GM12878 (cell line): ENCODE measurements around the gene FAM81B. TPM values are rescaled to one million over a fixed set of nuclear protein-coding genes. Genes with fewer than 3 reads are reported as not detected.

Experiments
- ATAC-seq: fragments of 200-7000 bp; cut with Tn5 transposase; 3 replicates; pipeline ENCODE4 v1.9.1; 2020; ENCODE audit warnings: mild to moderate bottlenecking, moderate library complexity
- BruUV-seq: library from RNA; stranded (reverse); fragments of 400-500 nt; replicated peaks from 2 replicates; lab custom pipeline; 2021; lab: Mats Ljungman, UMichigan
- CTCF ChIA-PET: fragments of 300-600 bp; sonication (Branson Sonifier 250); formaldehyde crosslinking; extraction: SDS; loops from one replicate; lab custom pipeline; 2021; ENCODE audit warnings: inconsistent platforms; lab: Yijun Ruan, JAX
- POLR2A ChIA-PET: fragments of 350-600 bp; formaldehyde crosslinking; extraction: SDS; loops from one replicate; lab custom pipeline; 2021; ENCODE audit warnings: inconsistent platforms; lab: Charles Lee
- RAD21 ChIA-PET: fragments of 300-600 bp; sonication (Branson Sonifier 250); formaldehyde crosslinking; loops from one replicate; lab custom pipeline; 2023; ENCODE audit warnings: antibody characterized with exemption; ENCODE audit not compliant: unreplicated experiment; lab: Charles Lee
- SMC1A ChIA-PET: fragments of 300-600 bp; sonication (Branson Sonifier 250); formaldehyde crosslinking; loops from one replicate; lab custom pipeline; 2023; ENCODE audit not compliant: unreplicated experiment, uncharacterized antibody; lab: Charles Lee
- DNase-seq: peaks from one replicate; pipeline ENCODE4 v3.0.0-alpha.2; 2011; ENCODE audit warnings: low read depth, low spot score
- FAIRE-seq: peaks from 3 replicates; lab custom pipeline; 2011; peaks lifted over from hg19 to GRCh38; lab: Jason Lieb, UNC
- H2AFZ ChIP-seq: 2 replicates; pipeline ENCODE4 v1.6.0; 2011; ENCODE audit warnings: low read depth, low read length, control low read depth; ENCODE audit not compliant: control insufficient read depth
- H3K27ac ChIP-seq: 2 replicates; pipeline ENCODE4 v1.5.1; 2011; ENCODE audit warnings: control low read depth; ENCODE audit not compliant: control insufficient read depth, insufficient read depth
- H3K27me3 ChIP-seq, 2 experiments: replicated peaks in 1 of 2; 2 replicates each; pipeline versions ENCODE4 v1.6.0 to v1.6.1; 2011; ENCODE audit warnings: low read length in 1 of 2; ENCODE audit not compliant: control insufficient read depth in 2 of 2, insufficient read depth in 2 of 2
- H3K36me3 ChIP-seq, 2 experiments: 2 replicates each; pipeline ENCODE4 v1.5.1; 2011; ENCODE audit warnings: low read length in 1 of 2; ENCODE audit not compliant: control insufficient read depth in 2 of 2, insufficient read depth in 2 of 2
- H3K4me1 ChIP-seq: 2 replicates; pipeline ENCODE4 v1.6.1; 2011; ENCODE audit warnings: mild to moderate bottlenecking, low read length, moderate library complexity, mixed read lengths; ENCODE audit not compliant: control insufficient read depth, insufficient read depth
- H3K4me2 ChIP-seq: 2 replicates; pipeline ENCODE4 v1.6.0; 2011; ENCODE audit warnings: control low read depth; ENCODE audit not compliant: control insufficient read depth, insufficient read depth
- H3K4me3 ChIP-seq: fragments of 200-600 bp; sonication (generic); 2 replicates; pipeline ENCODE4 v1.5.1; 2016
- H3K79me2 ChIP-seq: 2 replicates; pipeline ENCODE4 v1.6.0; 2011; ENCODE audit warnings: low read length; ENCODE audit not compliant: control insufficient read depth, insufficient read depth
- H3K9ac ChIP-seq: 2 replicates; pipeline ENCODE4 v1.8.0; 2011; ENCODE audit warnings: low read length, control low read depth, mixed read lengths; ENCODE audit not compliant: control insufficient read depth, insufficient read depth
- H3K9me3 ChIP-seq: replicated peaks from 3 replicates; pipeline ENCODE4 v1.5.1; 2011; ENCODE audit warnings: mild to moderate bottlenecking, low read length; ENCODE audit not compliant: control insufficient read depth, insufficient read depth
- H4K20me1 ChIP-seq: 2 replicates; pipeline ENCODE4 v1.6.0; 2011; ENCODE audit not compliant: control insufficient read depth, insufficient read depth
- CTCF ChIP-seq, 3 experiments: IDR thresholded peaks in 2 of 3; conservative IDR thresholded peaks in 1 of 3; 2 replicates each; pipeline ENCODE4 v1.5.1; 2011; ENCODE audit warnings: low read depth in 3 of 3, low read length in 3 of 3, mild to moderate bottlenecking in 3 of 3, control low read depth in 2 of 3, moderate library complexity in 2 of 3, inconsistent platforms in 1 of 3, mixed read lengths in 1 of 3; ENCODE audit not compliant: control insufficient read depth in 2 of 3, insufficient read depth in 1 of 3; ENCODE audit errors: extremely low read depth in 1 of 3
- E2F4 ChIP-seq: IDR thresholded peaks from 2 replicates; pipeline ENCODE4 v1.6.1; 2012; ENCODE audit warnings: low read depth, low read length, improper control_type of control experiment
- FOS ChIP-seq: IDR thresholded peaks from 3 replicates; pipeline ENCODE4 v1.6.1; 2011; ENCODE audit warnings: borderline replicate concordance; ENCODE audit not compliant: insufficient read length; ENCODE audit errors: extremely low read depth
- KLF5 ChIP-seq: fragments of 450-650 bp; IDR thresholded peaks from 2 replicates; pipeline ENCODE4 v1.6.1; 2014; ENCODE audit warnings: mild to moderate bottlenecking; ENCODE audit not compliant: partially characterized antibody
- POLR2AphosphoS2 ChIP-seq: IDR thresholded peaks from 2 replicates; pipeline ENCODE4 v1.6.1; 2011; ENCODE audit warnings: low read depth, mild to moderate bottlenecking, low read length, improper control_type of control experiment, moderate library complexity
- PRDM15 ChIP-seq: fragments of 450-650 bp; formaldehyde crosslinking; IDR thresholded peaks from 2 replicates; pipeline ENCODE4 v1.4.0; 2020; ENCODE audit warnings: mild to moderate bottlenecking, moderate library complexity
- SPI1 ChIP-seq: IDR thresholded peaks from 2 replicates; pipeline ENCODE4 v1.6.1; 2011; ENCODE audit warnings: low read depth, mild to moderate bottlenecking, low read length, moderate library complexity, borderline replicate concordance; ENCODE audit not compliant: insufficient read depth
- ZBTB40 ChIP-seq: fragments of 450-650 bp; IDR thresholded peaks from 2 replicates; pipeline ENCODE4 v1.6.1; 2016; ENCODE audit warnings: mild to moderate bottlenecking, moderate library complexity, borderline replicate concordance
- WGBS: methylation state at CpG from one replicate; pipeline ENCODE4 v1.1.6; 2016; ENCODE audit warnings: low lambda C conversion rate; ENCODE audit not compliant: insufficient replicate concordance, insufficient coverage; ENCODE audit errors: missing lambda C conversion rate; 5-methylcytosine and 5-hydroxymethylcytosine counted together
- in situ Hi-C: fragments of 300-500 bp; cut with MboI; formaldehyde crosslinking; loops from 9 replicates; pipeline ENCODE4 v1.14.3; 2018; ENCODE audit warnings: mixed read lengths
- intact Hi-C: fragments of 100-400 bp; cut with micrococcal nuclease; formaldehyde crosslinking; loops from one replicate; pipeline ENCODE4 v1.14.2; 2022; ENCODE audit not compliant: unreplicated experiment
- polyA plus RNA-seq, 11 experiments: library from polyadenylated mRNA; depleted of rRNA in 4 of 11; unstranded in 6 of 11; stranded (reverse) in 5 of 11; fragments of >200 nt; fragmentation: Nextera tagmentation in 4 of 11; fragmentation: Illumina TruSeq in 1 of 11; extraction: Ambion mirVana in 4 of 11; extraction: Trizol in 1 of 11; gene quantifications; 1 replicate in 1 of 11; 2 replicates in 10 of 11; pipeline versions ENCODE4 v1.2.1 to v1.2.3, GENCODE V29; 2011 to 2016; ENCODE audit warnings: inconsistent platforms in 2 of 11, missing spikeins in 2 of 11, low read depth in 1 of 11
- total RNA-seq, 4 experiments: library from RNA; depleted of rRNA in 3 of 4; stranded (reverse); fragments of >200 nt in 3 of 4; fragmentation: Illumina TruSeq in 1 of 4; extraction: Trizol in 1 of 4; gene quantifications; 2 replicates each; pipeline versions ENCODE4 v1.2.1 to v1.2.3, GENCODE V29; 2013 to 2021

FAM81B gene
- total and polyA plus RNA-seq, 10 of the 15 experiments (the other 5 are each of a cell fraction or from before 2014, with no cell fraction given), result not detected

- TF ChIP-seq FOS, result no peak
- TF ChIP-seq SPI1, result peak; percentile 79
- TF ChIP-seq POLR2AphosphoS2, result no peak
- TF ChIP-seq KLF5, result no peak
- peak; percentile 34; the same call in 1 of the 2 replicates for TF ChIP-seq ZBTB40
- TF ChIP-seq CTCF (IDR thresholded peaks at IDR 0.05 in 2 of 3, conservative IDR thresholded peaks at IDR 0.05 in 1 of 3; ENCODE audit: control insufficient read depth in 2 of 3, extremely low read depth in 1 of 3, insufficient read depth in 1 of 3, low read depth in 3 of 3, low read length in 3 of 3), result peak in 2 of 3 experiments; percentile 7 to 19; a peak in 1 of 6 replicates
- no peak for TF ChIP-seq E2F4
- TF ChIP-seq PRDM15 (CRISPR knock-in tag), result no peak
- TF ChIP-seq, all 136 proteins: peak for 3
- DNase-seq (no peak), FAIRE-seq (peak; percentile 90), ATAC-seq (peak; percentile 73)
- H3K36me3 ChIP-seq, result no peaks in the 10 kb centered on the region
- H3K9ac ChIP-seq, result no peak overlapping the region
- H3K79me2 ChIP-seq, result no peaks in the 10 kb centered on the region
- no peak overlapping the region for H3K27ac ChIP-seq
- H4K20me1 ChIP-seq, result no peaks in the 10 kb centered on the region
- intact Hi-C loops, result no loop called here
- no peak overlapping the region for H2AFZ ChIP-seq
- H3K9me3 ChIP-seq, result no peaks in the 10 kb centered on the region
- BruUV-seq, result no TSS peak
- WGBS, result 93% methylated on average over 1 of the region's 1 CpG
- H3K4me2 ChIP-seq, result no peak overlapping the region
- H3K4me1 ChIP-seq, result no peaks in the 10 kb centered on the region
- no peaks in the 10 kb centered on the region for H3K27me3 ChIP-seq
- no peak overlapping the region for H3K4me3 ChIP-seq
- RAD21 ChIA-PET, result interaction anchor here (0.9 to 1.0 kb wide), 2 partner anchors 18 to 33 kb away, joined by 3 read pairs; partner anchors contain the start of gene FAM81B
- SMC1A ChIA-PET, result interaction anchor here (0.7 to 1.1 kb wide), 3 partner anchors 13 to 34 kb away, joined by 3 to 4 read pairs (median 3); no protein-coding TSS in a partner anchor
- in situ Hi-C loops, result no loop called here
- POLR2A ChIA-PET, result interaction anchor here (0.6 kb wide), 1 partner anchor 22 kb away, joined by 3 read pairs; no protein-coding TSS in a partner anchor
- CTCF ChIA-PET, result no interaction called here
Observed at GRCh38 chr5:95424526-95424925, 33.4 kb downstream of the FAM81B start.
